WTC11 (cell line): ENCODE results near the gene SNRNP200. TPM values are rescaled to one million over a fixed set of nuclear protein-coding genes. Genes with fewer than 3 reads are reported as not detected.

Experiments
- ATAC-seq: fragments of 200-7000 bp; cut with Tn5 transposase; 2 replicates; pipeline ENCODE4 v1.10.0; 2021; ENCODE audit warnings: mild to moderate bottlenecking, moderate library complexity
- CTCF ChIA-PET: fragments of 300-600 bp; sonication (Branson Sonifier 250); formaldehyde crosslinking; loops from one replicate; lab custom pipeline; 2021; ENCODE audit warnings: antibody characterized with exemption; lab: Charles Lee
- POLR2A ChIA-PET: fragments of 350-600 bp; sonication (Branson Sonifier 250); formaldehyde crosslinking; loops from one replicate; lab custom pipeline; 2021; ENCODE audit warnings: antibody characterized with exemption; lab: Charles Lee
- DNase-seq: peaks from one replicate; pipeline ENCODE4 v3.0.0; 2021; ENCODE audit warnings: low spot score
- H3K27ac Mint-ChIP-seq: 2 replicates; pipeline ENCODE4 v1.8.0; 2021; ENCODE audit warnings: mixed read lengths
- H3K27me3 Mint-ChIP-seq: 2 replicates; pipeline ENCODE4 v1.8.0; 2021; ENCODE audit warnings: low read depth, mild to moderate bottlenecking, moderate library complexity, mixed read lengths
- H3K36me3 Mint-ChIP-seq: 2 replicates; pipeline ENCODE4 v1.8.0; 2021; ENCODE audit warnings: mixed read lengths
- H3K4me1 Mint-ChIP-seq: 2 replicates; pipeline ENCODE4 v1.8.0; 2022; ENCODE audit warnings: mixed read lengths
- H3K4me3 Mint-ChIP-seq: 2 replicates; pipeline ENCODE4 v1.8.0; 2021; ENCODE audit warnings: mild to moderate bottlenecking, moderate library complexity, mixed read lengths
- H3K9me3 Mint-ChIP-seq: 2 replicates; pipeline ENCODE4 v1.8.0; 2021; ENCODE audit warnings: mixed read lengths
- AR ChIP-seq: fragments of 250-450 bp; sonication (Bioruptor Pico); IDR thresholded peaks from 2 replicates; pipeline ENCODE4 v1.9.0; 2021; ENCODE audit warnings: mild to moderate bottlenecking
- ATF2 ChIP-seq: sonication (generic); formaldehyde crosslinking; IDR thresholded peaks from 2 replicates; pipeline ENCODE4 v1.8.1; 2022; ENCODE audit warnings: low read depth, missing genetic modification reagents, borderline replicate concordance
- CDX4 ChIP-seq: fragments of 250-450 bp; sonication (Bioruptor Pico); IDR thresholded peaks from 2 replicates; pipeline ENCODE4 v1.9.0; 2021; ENCODE audit warnings: moderate library complexity, mild to moderate bottlenecking, inconsistent platforms, borderline replicate concordance
- CREB1 ChIP-seq: sonication (generic); formaldehyde crosslinking; IDR thresholded peaks from 2 replicates; pipeline ENCODE4 v1.8.0; 2023; ENCODE audit warnings: mild to moderate bottlenecking, missing genetic modification reagents
- ELF4 ChIP-seq: sonication (generic); formaldehyde crosslinking; IDR thresholded peaks from 2 replicates; pipeline ENCODE4 v1.8.1; 2022; ENCODE audit warnings: low read depth, mild to moderate bottlenecking, moderate library complexity, missing genetic modification reagents
- ESRRA ChIP-seq: sonication (generic); formaldehyde crosslinking; IDR thresholded peaks from 2 replicates; pipeline ENCODE4 v1.8.1; 2022; ENCODE audit warnings: mild to moderate bottlenecking, missing genetic modification reagents, borderline replicate concordance
- ETV6 ChIP-seq: sonication (generic); formaldehyde crosslinking; IDR thresholded peaks from 2 replicates; pipeline ENCODE4 v1.8.1; 2022; ENCODE audit warnings: mild to moderate bottlenecking, missing genetic modification reagents
- FOXP1 ChIP-seq: sonication (generic); formaldehyde crosslinking; IDR thresholded peaks from 2 replicates; pipeline ENCODE4 v1.8.0; 2022; ENCODE audit warnings: missing genetic modification reagents, mild to moderate bottlenecking, moderate library complexity, borderline replicate concordance
- GABPB1 ChIP-seq: sonication (generic); formaldehyde crosslinking; IDR thresholded peaks from 2 replicates; pipeline ENCODE4 v1.8.1; 2023; ENCODE audit warnings: mild to moderate bottlenecking, missing genetic modification reagents
- IRF2 ChIP-seq: sonication (generic); formaldehyde crosslinking; IDR thresholded peaks from 2 replicates; pipeline ENCODE4 v1.8.0; 2022; ENCODE audit warnings: low read depth, missing genetic modification reagents, borderline replicate concordance
- JUN ChIP-seq: sonication (generic); formaldehyde crosslinking; IDR thresholded peaks from 2 replicates; pipeline ENCODE4 v1.8.0; 2023; ENCODE audit warnings: mild to moderate bottlenecking, missing genetic modification reagents
- MXD4 ChIP-seq: fragments of 250-450 bp; sonication (Bioruptor Pico); IDR thresholded peaks from 2 replicates; pipeline ENCODE4 v1.8.0; 2021; ENCODE audit warnings: mild to moderate bottlenecking, moderate library complexity, borderline replicate concordance
- NFYB ChIP-seq: sonication (generic); formaldehyde crosslinking; conservative IDR thresholded peaks from 2 replicates; pipeline ENCODE4 v1.8.0; 2022; ENCODE audit warnings: low read depth, missing genetic modification reagents
- PRRX2 ChIP-seq: fragments of 250-450 bp; sonication (Bioruptor Pico); IDR thresholded peaks from 2 replicates; pipeline ENCODE4 v1.8.0; 2021; ENCODE audit warnings: mild to moderate bottlenecking
- SOX15 ChIP-seq: fragments of 250-450 bp; sonication (Bioruptor Pico); IDR thresholded peaks from 2 replicates; pipeline ENCODE4 v1.9.0; 2021; ENCODE audit warnings: mild to moderate bottlenecking
- TP53 ChIP-seq: sonication (generic); formaldehyde crosslinking; IDR thresholded peaks from 2 replicates; pipeline ENCODE4 v1.8.1; 2023; ENCODE audit warnings: mild to moderate bottlenecking, missing genetic modification reagents
- total RNA-seq: library from RNA; stranded (reverse); gene quantifications from 3 replicates; pipeline ENCODE4 v1.2.3, GENCODE V29; 2021
- TF ChIP-seq, protein P1 (sequence below): sonication (generic); formaldehyde crosslinking; IDR thresholded peaks from 2 replicates; pipeline ENCODE4 v1.8.1; 2022; ENCODE audit warnings: low read depth, mild to moderate bottlenecking, moderate library complexity, missing genetic modification reagents, borderline replicate concordance
- TF ChIP-seq, protein P2 (sequence below): sonication (generic); formaldehyde crosslinking; IDR thresholded peaks from 2 replicates; pipeline ENCODE4 v1.8.0; 2022; ENCODE audit warnings: mild to moderate bottlenecking, missing genetic modification reagents
- TF ChIP-seq, protein P3 (sequence below): fragments of 250-450 bp; sonication (Bioruptor Pico); IDR thresholded peaks from 2 replicates; pipeline ENCODE4 v1.9.0; 2021; ENCODE audit warnings: mild to moderate bottlenecking, borderline replicate concordance

The SNRNP200 gene
- total RNA-seq, 1 experiment from 2014 or later, result 226 TPM

DNA sequence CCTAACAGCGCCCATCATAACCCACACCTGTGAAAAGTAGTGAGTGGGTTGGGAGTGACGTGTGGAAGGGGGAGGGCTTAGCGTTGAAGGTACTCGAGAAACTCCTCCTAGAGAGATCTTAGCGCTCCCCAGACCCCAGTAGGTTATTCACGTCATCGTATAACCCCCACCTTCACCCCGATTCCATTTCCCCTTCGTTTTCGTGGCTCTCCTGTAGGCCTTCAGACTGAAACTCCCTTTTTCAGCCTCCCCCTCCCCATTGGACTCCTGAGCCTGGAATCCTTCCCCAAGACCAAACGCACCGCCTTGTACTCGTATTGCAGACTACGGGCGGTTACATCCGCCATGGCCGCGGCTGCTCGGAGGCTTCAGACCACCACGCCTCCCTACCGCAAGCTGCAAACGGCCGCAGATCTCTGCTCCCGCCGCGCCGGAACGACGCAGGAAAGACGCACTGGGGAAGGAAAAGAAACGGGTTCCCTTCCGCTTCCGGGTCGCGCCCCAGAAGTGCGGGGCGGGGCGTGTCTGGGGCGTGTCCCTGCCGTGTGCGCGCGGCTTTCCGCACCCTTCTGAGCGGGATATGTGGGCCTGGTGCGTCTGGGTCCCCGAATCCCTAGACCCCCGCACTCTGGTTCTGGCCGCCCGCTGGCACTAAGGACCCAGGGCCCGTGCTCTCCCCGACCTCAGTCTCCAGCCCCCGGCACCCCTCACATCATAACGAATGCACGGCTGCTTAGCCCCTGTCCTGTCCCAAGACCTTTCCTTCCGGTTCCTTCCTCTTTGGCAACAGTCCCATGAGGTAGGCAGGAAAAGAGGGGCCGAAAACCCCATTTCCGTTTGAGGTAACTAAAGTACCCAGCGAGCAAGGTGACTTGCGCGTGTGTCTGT, at the start of gene SNRNP200 (continued):
- no peak for TF ChIP-seq AR (CRISPR knock-in tag)
- TF ChIP-seq SOX15 (CRISPR knock-in tag), result no peak
- TF ChIP-seq TP53, result 0 out of 2 replicates have a peak, but pooled peaks have one; percentile 68
- 0 out of 2 replicates have a peak, but pooled peaks have one; percentile 37 for TF ChIP-seq CREB1 (CRISPR knock-in tag)
- 0 out of 2 replicates have a peak, but pooled peaks have one; percentile 13 for TF ChIP-seq JUN (CRISPR knock-in tag)
- TF ChIP-seq FOXP1 (CRISPR knock-in tag), result peak; percentile 65; the same call in 1 of the 2 replicates
- TF ChIP-seq GABPB1 (CRISPR knock-in tag), result peak; percentile 94
- peak; percentile 98 for TF ChIP-seq ETV6 (CRISPR knock-in tag)
- no peak for TF ChIP-seq ESRRA (CRISPR knock-in tag)

GRCh38 chr2:96354492-96354891, 49.1 kb upstream of the SNRNP200 start:
- H3K36me3 Mint-ChIP-seq, result peaks cover 75% of the 10 kb centered on the region

More at GRCh38 chr2:96354492-96354891, 49.1 kb upstream of the SNRNP200 start:
- no peaks in the 10 kb centered on the region for H3K27me3 Mint-ChIP-seq
- TF ChIP-seq ATF2, result no peak
- TF ChIP-seq MXD4 (CRISPR knock-in tag), result no peak
- TF ChIP-seq IRF2 (CRISPR knock-in tag), result no peak
- TF ChIP-seq ETV6 (CRISPR knock-in tag), result no peak
- TF ChIP-seq ELF4, result no peak
- TF ChIP-seq, protein P1, sequence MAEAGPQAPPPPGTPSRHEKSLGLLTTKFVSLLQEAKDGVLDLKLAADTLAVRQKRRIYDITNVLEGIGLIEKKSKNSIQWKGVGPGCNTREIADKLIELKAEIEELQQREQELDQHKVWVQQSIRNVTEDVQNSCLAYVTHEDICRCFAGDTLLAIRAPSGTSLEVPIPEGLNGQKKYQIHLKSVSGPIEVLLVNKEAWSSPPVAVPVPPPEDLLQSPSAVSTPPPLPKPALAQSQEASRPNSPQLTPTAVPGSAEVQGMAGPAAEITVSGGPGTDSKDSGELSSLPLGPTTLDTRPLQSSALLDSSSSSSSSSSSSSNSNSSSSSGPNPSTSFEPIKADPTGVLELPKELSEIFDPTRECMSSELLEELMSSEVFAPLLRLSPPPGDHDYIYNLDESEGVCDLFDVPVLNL (CRISPR knock-in tag), result no peak
- TF ChIP-seq NFYB (CRISPR knock-in tag), result no peak
- no peak for TF ChIP-seq ESRRA (CRISPR knock-in tag)
- no peak for TF ChIP-seq PRRX2 (CRISPR knock-in tag)
- TF ChIP-seq, protein P2, sequence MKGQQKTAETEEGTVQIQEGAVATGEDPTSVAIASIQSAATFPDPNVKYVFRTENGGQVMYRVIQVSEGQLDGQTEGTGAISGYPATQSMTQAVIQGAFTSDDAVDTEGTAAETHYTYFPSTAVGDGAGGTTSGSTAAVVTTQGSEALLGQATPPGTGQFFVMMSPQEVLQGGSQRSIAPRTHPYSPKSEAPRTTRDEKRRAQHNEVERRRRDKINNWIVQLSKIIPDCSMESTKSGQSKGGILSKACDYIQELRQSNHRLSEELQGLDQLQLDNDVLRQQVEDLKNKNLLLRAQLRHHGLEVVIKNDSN (CRISPR knock-in tag), result no peak
- TF ChIP-seq CDX4 (CRISPR knock-in tag), result no peak
- TF ChIP-seq, protein P3, sequence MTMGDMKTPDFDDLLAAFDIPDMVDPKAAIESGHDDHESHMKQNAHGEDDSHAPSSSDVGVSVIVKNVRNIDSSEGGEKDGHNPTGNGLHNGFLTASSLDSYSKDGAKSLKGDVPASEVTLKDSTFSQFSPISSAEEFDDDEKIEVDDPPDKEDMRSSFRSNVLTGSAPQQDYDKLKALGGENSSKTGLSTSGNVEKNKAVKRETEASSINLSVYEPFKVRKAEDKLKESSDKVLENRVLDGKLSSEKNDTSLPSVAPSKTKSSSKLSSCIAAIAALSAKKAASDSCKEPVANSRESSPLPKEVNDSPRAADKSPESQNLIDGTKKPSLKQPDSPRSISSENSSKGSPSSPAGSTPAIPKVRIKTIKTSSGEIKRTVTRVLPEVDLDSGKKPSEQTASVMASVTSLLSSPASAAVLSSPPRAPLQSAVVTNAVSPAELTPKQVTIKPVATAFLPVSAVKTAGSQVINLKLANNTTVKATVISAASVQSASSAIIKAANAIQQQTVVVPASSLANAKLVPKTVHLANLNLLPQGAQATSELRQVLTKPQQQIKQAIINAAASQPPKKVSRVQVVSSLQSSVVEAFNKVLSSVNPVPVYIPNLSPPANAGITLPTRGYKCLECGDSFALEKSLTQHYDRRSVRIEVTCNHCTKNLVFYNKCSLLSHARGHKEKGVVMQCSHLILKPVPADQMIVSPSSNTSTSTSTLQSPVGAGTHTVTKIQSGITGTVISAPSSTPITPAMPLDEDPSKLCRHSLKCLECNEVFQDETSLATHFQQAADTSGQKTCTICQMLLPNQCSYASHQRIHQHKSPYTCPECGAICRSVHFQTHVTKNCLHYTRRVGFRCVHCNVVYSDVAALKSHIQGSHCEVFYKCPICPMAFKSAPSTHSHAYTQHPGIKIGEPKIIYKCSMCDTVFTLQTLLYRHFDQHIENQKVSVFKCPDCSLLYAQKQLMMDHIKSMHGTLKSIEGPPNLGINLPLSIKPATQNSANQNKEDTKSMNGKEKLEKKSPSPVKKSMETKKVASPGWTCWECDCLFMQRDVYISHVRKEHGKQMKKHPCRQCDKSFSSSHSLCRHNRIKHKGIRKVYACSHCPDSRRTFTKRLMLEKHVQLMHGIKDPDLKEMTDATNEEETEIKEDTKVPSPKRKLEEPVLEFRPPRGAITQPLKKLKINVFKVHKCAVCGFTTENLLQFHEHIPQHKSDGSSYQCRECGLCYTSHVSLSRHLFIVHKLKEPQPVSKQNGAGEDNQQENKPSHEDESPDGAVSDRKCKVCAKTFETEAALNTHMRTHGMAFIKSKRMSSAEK (CRISPR knock-in tag), result no peak
- TF ChIP-seq, all 79 proteins: peak for 0
- ATAC-seq, result no peak
- ChIA-PET POLR2A (no interaction called here), CTCF (no interaction called here)
- Mint-ChIP-seq H3K4me3 (no peak overlapping the region), H3K27ac (no peak overlapping the region), H3K9me3 (no peaks in the 10 kb centered on the region), H3K4me1 (no peaks in the 10 kb centered on the region)
- DNase-seq, result no peak
